Stomach (tissue), 4 donors: ENCODE measurements around the gene GNG7.

Experiments used
- CTCF ChIP-seq, 7 experiments: fragments of 450-650 bp in 4 of 7; fragments of 200-600 bp in 3 of 7; sonication (generic) in 3 of 7; IDR thresholded peaks; one replicate each; pipeline ENCODE4 v1.5.1; 2016 to 2019; ENCODE audit warnings: antibody characterized with exemption in 7 of 7, control low read depth in 2 of 7, mild to moderate bottlenecking in 1 of 7
- POLR2A ChIP-seq, 4 donors: fragments of 450-650 bp; IDR thresholded peaks; one replicate each; pipeline ENCODE4 v1.6.1; 2016; ENCODE audit warnings: antibody characterized with exemption in 4 of 4, control low read depth in 2 of 4, mild to moderate bottlenecking in 1 of 4, moderate library complexity in 1 of 4

DNA sequence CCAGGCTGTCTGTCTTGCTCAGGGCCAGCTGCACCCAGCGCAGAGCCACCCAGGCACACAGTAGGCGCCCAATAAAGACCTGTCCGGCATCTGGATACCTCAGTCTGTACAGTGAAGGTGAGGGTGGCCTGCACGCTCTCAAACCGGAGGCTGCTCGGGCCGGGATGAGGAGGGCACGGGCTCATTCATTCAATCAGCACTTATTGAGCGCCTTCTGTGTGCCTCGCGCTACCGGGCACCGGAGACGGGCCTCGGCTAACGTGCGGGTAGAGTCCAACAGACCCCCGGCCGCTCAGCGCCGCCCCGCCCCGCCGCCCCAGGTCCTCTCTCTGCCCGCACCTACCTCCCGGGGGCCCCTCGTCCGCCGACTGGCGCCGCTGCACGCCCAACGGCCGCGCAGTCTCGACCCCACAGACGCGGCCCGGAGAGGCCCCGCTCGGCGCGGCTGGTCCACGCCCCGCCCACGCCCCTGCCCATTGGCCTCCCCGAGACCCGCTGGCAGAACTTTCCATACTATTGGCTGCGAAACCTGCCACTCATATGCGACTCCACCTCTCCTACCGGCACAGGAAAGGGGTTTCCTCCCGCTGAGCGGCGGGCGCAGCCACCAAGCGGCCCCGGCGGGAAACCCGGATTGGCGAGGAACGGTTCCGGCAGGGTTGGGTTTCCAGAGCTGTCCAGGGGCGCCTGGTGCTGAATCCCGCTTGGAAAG, 37.3 kb upstream of the GNG7 start, which contains the start of gene SLC39A3:
- TF ChIP-seq CTCF (IDR thresholded peaks at IDR 0.05) = peak in 2 of 7 experiments; percentile 33 to 41
- no peak for TF ChIP-seq POLR2A (IDR thresholded peaks at IDR 0.05)
